ENCODE measurements around the gene GAPDHS.

GRCh38 chr19:35524181-35524837 lies 8.9 kb upstream of the GAPDHS start:
- no peak for TF ChIP-seq TRIM22 (IDR thresholded peaks at IDR 0.05)
- no peak for TF ChIP-seq POLR2AphosphoS5 (IDR thresholded peaks at IDR 0.05; ENCODE audit: low read depth, low read length)
- no peak for TF ChIP-seq SRF (IDR thresholded peaks at IDR 0.05; ENCODE audit: low read depth, low read length)
- no peak for TF ChIP-seq ZNF629 (CRISPR knock-in tag; conservative IDR thresholded peaks at IDR 0.05)
- TF ChIP-seq FOXA1 (IDR thresholded peaks at IDR 0.05), result no peak
- no peak for TF ChIP-seq FOXA1 (CRISPR knock-in tag; IDR thresholded peaks at IDR 0.05)
